Fibroblast of lung (primary cell): ENCODE data around the gene CPNE8. TPM values are rescaled to one million over a fixed set of nuclear protein-coding genes. Genes with fewer than 3 reads are reported as not detected.

Source experiments
- DNase-seq, 2 donors: peaks; one replicate each; pipeline versions ENCODE4 v3.0.0 to v3.0.0-alpha.2; 2010; ENCODE audit warnings: low read depth in 2 of 2
- H2AFZ ChIP-seq: 2 replicates; pipeline ENCODE4 v1.5.1; 2012; ENCODE audit warnings: low read length, control low read depth, inconsistent platforms
- H3K27ac ChIP-seq: 2 replicates; pipeline ENCODE4 v1.5.1; 2011; ENCODE audit warnings: low read length, control low read depth; ENCODE audit not compliant: insufficient read depth
- H3K27me3 ChIP-seq: 2 replicates; pipeline ENCODE4 v1.5.1; 2011; ENCODE audit warnings: mild to moderate bottlenecking, low read length; ENCODE audit not compliant: control insufficient read depth, insufficient read depth
- H3K36me3 ChIP-seq: 2 replicates; pipeline ENCODE4 v1.5.1; 2011; ENCODE audit warnings: low read length; ENCODE audit not compliant: control insufficient read depth, insufficient read depth
- H3K4me1 ChIP-seq: 2 replicates; pipeline ENCODE4 v1.5.1; 2011; ENCODE audit warnings: low read length; ENCODE audit not compliant: control insufficient read depth, insufficient read depth; ENCODE audit errors: extremely low read depth
- H3K4me2 ChIP-seq: 2 replicates; pipeline ENCODE4 v1.5.1; 2011; ENCODE audit warnings: low read length, control low read depth; ENCODE audit not compliant: insufficient read depth; ENCODE audit errors: extremely low read depth
- H3K4me3 ChIP-seq, 4 experiments: fragments of 200-600 bp in 1 of 4; sonication (generic) in 1 of 4; replicated peaks in 1 of 4; 2 replicates each; pipeline ENCODE4 v1.5.1; 2011 to 2016; ENCODE audit warnings: low read length in 4 of 4, low read depth in 3 of 4, mild to moderate bottlenecking in 3 of 4, control low read depth in 2 of 4, inconsistent platforms in 1 of 4, mixed read lengths in 1 of 4; ENCODE audit not compliant: insufficient read depth in 1 of 4; ENCODE audit errors: control extremely low read depth in 1 of 4
- H3K79me2 ChIP-seq: 2 replicates; pipeline ENCODE4 v1.5.1; 2012; ENCODE audit warnings: mild to moderate bottlenecking, low read length, inconsistent platforms; ENCODE audit not compliant: control insufficient read depth, insufficient read depth
- H3K9ac ChIP-seq: 2 replicates; pipeline ENCODE4 v1.5.1; 2011; ENCODE audit warnings: mild to moderate bottlenecking, low read length, control low read depth; ENCODE audit not compliant: insufficient read depth
- H3K9me3 ChIP-seq: 2 replicates; pipeline ENCODE4 v1.5.1; 2012; ENCODE audit warnings: low read depth, low read length; ENCODE audit not compliant: control insufficient read depth, insufficient read depth
- H4K20me1 ChIP-seq: 2 replicates; pipeline ENCODE4 v1.5.1; 2011; ENCODE audit warnings: low read length; ENCODE audit not compliant: control insufficient read depth, insufficient read depth; ENCODE audit errors: extremely low read depth
- EZH2 ChIP-seq: IDR thresholded peaks from 2 replicates; pipeline ENCODE4 v1.5.1; 2012; ENCODE audit warnings: low read length, control low read depth, mild to moderate bottlenecking; ENCODE audit errors: missing control alignments
- polyA plus RNA-seq, 2 donors: library from polyadenylated mRNA; depleted of rRNA in 1 of 2; stranded (reverse) in 1 of 2; unstranded in 1 of 2; fragments of >200 nt; gene quantifications; 2 replicates each; pipeline ENCODE4 v1.2.1, GENCODE V29; 2011 to 2012; ENCODE audit warnings: missing spikeins in 1 of 2
- total RNA-seq: library from RNA; depleted of rRNA; stranded (reverse); fragments of >200 nt; gene quantifications from 2 replicates; pipeline ENCODE4 v1.2.1, GENCODE V29; 2014
- TF ChIP-seq, protein P1 (sequence below), 2 donors: IDR thresholded peaks in 1 of 2; conservative IDR thresholded peaks in 1 of 2; 1 replicate in 1 of 2; 2 replicates in 1 of 2; pipeline ENCODE4 v1.5.1; 2011 to 2012; ENCODE audit warnings: low read length in 2 of 2, control low read depth in 1 of 2, inconsistent platforms in 1 of 2, low read depth in 1 of 2, mild to moderate bottlenecking in 1 of 2

CPNE8 gene
- total and polyA plus RNA-seq, 2 donors (not counting 1 experiment from before 2014, with no cell fraction given) = 9.8 to 13.4 TPM

DNA sequence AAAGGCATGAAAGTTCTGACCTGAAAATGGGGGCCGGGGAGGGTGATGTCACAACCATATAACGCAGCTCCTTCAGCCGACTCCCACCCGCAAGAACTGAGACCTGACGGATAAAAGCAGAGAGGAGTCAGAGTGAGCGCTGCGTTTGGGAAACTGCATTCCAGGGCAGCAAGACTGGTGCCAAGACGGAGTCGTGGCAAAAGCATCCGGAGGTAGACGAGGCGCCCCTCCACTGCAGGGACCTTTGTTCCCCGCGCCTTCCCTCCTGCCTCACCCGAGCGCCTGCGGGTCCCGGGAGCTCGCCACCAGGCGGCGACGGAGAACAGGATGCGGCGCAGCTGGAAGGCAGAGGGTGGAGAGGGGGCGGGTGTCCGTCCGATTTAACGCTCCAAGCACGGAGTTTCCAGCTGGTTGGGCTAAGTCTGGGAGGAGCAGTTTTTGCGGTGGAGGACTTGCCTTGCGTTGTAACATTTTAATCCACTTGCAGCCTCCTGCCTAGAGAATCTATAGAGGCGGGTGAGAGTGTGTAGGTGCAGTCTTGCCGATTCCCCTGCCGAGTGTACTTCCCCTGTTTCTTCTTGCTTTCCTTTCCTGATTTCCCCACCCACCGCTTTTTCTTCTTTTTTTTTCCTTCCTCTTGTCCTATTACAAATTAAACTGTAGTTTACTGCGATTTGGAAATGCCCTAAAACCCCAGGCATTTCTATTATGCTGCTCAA is 1.2 kb upstream of the CPNE8 start:
- peak overlapping the region; percentile 97 for H2AFZ ChIP-seq
- H3K9ac ChIP-seq = peak overlapping the region; percentile 88

GRCh38 chr12:38904537-38905479 is 583 bp downstream of the CPNE8 start:
- H3K9ac ChIP-seq = peak overlapping the region; percentile 88

More for the DNA sequence above, 1.2 kb upstream of the CPNE8 start:
- TF ChIP-seq, protein P1, sequence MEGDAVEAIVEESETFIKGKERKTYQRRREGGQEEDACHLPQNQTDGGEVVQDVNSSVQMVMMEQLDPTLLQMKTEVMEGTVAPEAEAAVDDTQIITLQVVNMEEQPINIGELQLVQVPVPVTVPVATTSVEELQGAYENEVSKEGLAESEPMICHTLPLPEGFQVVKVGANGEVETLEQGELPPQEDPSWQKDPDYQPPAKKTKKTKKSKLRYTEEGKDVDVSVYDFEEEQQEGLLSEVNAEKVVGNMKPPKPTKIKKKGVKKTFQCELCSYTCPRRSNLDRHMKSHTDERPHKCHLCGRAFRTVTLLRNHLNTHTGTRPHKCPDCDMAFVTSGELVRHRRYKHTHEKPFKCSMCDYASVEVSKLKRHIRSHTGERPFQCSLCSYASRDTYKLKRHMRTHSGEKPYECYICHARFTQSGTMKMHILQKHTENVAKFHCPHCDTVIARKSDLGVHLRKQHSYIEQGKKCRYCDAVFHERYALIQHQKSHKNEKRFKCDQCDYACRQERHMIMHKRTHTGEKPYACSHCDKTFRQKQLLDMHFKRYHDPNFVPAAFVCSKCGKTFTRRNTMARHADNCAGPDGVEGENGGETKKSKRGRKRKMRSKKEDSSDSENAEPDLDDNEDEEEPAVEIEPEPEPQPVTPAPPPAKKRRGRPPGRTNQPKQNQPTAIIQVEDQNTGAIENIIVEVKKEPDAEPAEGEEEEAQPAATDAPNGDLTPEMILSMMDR (conservative IDR thresholded peaks at IDR 0.05 in 1 of 2, IDR thresholded peaks at IDR 0.05 in 1 of 2; ENCODE audit: low read depth in 1 of 2, low read length in 2 of 2) = peak in 1 of 2 donors; percentile 89
- no peak for TF ChIP-seq EZH2
- H3K79me2 ChIP-seq = no peaks in the 10 kb centered on the region
- H3K4me1 ChIP-seq = no peaks in the 10 kb centered on the region
- H3K36me3 ChIP-seq = no peaks in the 10 kb centered on the region
- DNase-seq = peak; percentile 17 to 85
- H3K4me3 ChIP-seq = peak overlapping the region; percentile 27 to 91 (median 84)
- H3K27ac ChIP-seq = peak overlapping the region; percentile 95
- no peaks in the 10 kb centered on the region for H3K9me3 ChIP-seq
- peak overlapping the region; percentile 88 for H3K4me2 ChIP-seq
- H4K20me1 ChIP-seq = no peaks in the 10 kb centered on the region
- H3K27me3 ChIP-seq = no peaks in the 10 kb centered on the region

More at GRCh38 chr12:38904537-38905479, 583 bp downstream of the CPNE8 start:
- H3K9me3 ChIP-seq = no peaks in the 10 kb centered on the region
- peak overlapping the region; percentile 95 for H3K27ac ChIP-seq
- TF ChIP-seq, protein P1 (conservative IDR thresholded peaks at IDR 0.05 in 1 of 2, IDR thresholded peaks at IDR 0.05 in 1 of 2; ENCODE audit: low read depth in 1 of 2, low read length in 2 of 2) = no peak
- no peak for TF ChIP-seq EZH2
- no peaks in the 10 kb centered on the region for H3K36me3 ChIP-seq
- H3K4me1 ChIP-seq = no peaks in the 10 kb centered on the region
- peak overlapping the region in 3 of 4 experiments; percentile 81 to 91 (median 88) for H3K4me3 ChIP-seq
- DNase-seq = peak in 1 of 2 donors; percentile 79
- H3K27me3 ChIP-seq = no peaks in the 10 kb centered on the region
- peak overlapping the region; percentile 97 for H2AFZ ChIP-seq
- H3K79me2 ChIP-seq = peaks cover 2% of the 10 kb centered on the region
- peak overlapping the region; percentile 95 for H3K4me2 ChIP-seq
- H4K20me1 ChIP-seq = no peaks in the 10 kb centered on the region
